Measurements from ENCODE around the gene TMEM243.

The TMEM243 gene

DNA sequence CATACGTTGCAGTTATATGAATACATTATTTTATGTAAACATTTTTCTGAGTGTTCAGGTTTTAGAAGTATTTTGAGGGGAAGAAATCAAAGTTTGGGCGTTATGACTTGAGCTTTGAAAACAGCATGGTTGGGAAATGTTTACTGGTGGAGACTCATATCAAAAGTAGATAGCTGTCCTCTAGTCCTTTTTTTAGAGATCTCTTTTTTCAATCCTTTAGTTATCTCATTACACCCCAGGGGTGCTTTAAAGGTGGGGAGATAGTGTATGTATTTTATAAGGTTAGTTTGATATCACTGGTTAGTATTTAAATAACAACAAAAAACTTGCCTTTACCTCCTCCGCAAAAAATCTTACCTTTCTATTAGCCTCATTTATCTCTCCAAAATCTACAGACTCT is 65.0 kb downstream of the TMEM243 start:
- DNase-seq: no peak

DNA sequence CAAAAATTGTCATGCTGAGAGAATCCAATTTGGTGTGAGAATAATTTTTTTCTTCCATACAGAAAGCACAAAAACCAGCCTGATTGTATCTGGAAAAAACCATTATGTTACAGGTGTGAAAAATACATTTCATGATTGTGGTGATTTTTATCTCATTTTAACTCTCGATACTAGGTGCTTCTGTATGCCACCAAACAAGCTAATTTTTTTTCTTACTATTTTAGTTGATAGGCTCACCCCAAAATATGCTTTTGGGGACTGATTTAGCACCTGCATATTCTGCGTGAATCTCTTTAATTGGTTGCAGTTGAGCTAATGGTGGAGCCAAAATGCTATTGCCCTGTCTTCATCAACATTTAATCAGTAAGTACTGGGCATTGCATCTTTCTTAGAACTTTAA is 65.4 kb downstream of the TMEM243 start:
- no peak for DNase-seq

DNA sequence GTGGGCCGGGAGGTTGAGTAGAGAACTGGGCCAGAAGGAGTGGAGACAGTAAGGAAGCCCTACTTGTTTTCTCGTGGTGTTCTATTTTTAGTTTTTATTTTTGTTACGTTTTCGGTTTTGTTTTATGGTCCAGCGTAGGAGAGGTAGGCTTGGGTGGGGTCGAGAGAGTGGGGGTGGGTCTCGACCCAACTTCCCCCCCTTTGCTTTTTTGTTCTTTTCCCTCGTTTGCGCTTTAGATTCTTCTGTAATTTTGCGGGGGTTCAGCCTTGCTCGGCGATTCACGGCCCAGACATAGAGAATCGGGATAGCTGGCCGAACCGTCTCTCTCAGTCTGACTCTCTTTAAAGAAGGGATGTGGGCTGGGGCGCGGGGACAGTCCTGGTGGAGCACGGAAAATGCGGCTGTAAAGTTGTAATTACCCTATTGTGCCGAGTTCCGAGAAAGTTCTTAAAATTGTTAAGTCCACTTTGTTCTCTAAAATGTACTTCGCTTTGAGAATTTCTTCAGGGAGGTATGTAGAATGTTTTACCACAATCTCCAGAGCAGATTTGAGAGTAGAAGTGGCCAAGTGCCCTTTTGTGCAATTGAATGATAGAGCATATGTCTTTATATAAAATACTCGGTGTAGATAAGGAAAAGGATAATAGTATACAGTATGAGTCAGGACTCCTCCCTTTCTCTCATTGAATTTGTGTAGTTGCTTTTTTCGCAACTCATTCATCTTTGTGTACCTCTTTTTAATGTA is 66.5 kb downstream of the TMEM243 start:
- peak; percentile 85 for DNase-seq

DNA sequence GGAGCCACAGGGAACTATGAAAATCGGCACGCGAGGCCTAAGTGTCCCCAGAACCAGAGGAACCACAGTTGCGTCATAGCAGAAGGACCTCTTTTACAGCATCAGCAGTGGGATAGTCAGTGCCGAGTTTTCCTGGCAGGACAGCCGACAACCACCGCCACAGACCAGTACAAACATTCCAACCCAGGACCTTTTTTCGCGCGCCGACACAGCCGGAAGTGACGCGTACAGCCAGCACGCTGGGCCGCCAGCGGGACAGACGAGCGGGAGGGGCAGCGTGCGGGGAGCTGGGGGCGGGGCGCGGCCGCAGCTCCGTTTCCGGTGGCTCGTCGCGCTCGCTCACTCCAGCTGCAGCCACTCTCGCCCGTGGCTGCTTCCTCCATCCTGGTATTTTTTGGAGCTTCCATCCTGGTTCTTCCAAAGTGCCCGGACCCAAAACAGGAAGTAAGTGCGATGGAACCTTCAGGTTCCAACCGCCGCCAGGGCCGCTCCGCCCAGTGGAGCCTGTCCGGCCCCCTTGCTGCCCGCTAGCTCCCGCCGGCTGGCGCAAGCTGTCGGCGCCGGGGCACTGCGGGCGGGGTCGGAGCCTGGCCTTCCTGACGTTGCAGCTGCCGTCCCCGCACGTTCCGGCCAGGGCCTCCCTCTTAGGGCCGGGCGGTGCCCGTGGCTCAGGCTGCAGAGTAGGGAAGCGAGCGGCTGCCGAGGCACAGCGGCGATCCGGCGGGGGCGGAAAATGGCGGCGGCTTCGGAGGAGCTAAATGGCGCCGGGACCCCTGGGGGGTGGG is 67.2 kb downstream of the TMEM243 start, which contains the start of gene DMTF1:
Gene DMTF1, plus strand, starts transcription at position 342 of the 785 bp plus-strand sequence. CDS start 12,489 bp downstream, outside the sequence.
- DNase-seq: peak; percentile 98

DNA sequence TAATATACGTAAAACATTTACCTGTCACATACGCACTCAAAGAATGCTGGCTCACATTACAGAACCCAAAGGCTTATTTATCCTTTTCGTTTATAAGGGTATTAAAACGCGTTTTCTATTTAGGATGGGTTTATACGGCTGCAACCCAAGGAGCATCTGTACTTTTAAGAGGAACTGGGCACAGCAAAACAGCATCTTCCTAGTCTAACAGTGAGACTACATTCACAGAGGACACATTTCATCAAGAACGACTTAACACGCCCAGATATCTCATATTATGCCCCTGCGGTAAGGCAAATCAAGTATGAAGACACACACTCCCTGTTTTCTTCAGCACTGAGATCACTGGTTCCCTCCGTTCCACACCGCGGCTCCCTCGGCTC is 67.8 kb downstream of the TMEM243 start:
- no peak for DNase-seq

DNA sequence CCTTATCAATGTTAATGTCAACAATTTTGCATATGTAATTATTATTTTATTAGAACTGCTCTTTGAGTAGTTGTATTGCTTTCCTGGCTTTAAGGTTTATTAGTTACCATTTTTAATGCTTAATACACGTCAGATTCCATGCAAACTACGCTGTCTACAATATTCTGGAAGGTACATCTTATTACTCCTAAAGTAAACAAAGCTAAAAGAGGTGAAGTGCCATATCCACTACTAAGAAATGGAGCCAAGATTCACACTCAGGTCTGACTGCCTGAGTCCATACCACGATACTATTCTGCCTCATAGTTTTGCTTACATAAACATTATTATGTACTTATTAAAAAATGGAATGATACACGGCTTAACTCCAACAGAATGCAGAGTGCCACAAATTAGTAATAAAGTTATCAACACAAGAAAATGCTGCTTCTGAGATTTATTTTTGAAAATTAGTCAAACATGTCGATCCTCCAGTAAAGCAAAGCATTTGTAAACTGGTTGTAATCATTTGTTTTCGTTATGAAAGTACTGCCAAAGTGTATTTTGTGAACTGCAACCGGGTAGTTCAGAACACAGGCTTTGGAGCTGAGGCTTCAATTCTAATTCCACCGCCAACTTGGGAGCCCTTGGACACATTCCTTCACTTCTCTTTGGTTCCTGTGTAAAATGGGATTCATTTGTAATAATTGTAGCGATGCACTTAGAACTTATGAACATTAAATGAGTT is 68.4 kb downstream of the TMEM243 start:
- no peak for DNase-seq

DNA sequence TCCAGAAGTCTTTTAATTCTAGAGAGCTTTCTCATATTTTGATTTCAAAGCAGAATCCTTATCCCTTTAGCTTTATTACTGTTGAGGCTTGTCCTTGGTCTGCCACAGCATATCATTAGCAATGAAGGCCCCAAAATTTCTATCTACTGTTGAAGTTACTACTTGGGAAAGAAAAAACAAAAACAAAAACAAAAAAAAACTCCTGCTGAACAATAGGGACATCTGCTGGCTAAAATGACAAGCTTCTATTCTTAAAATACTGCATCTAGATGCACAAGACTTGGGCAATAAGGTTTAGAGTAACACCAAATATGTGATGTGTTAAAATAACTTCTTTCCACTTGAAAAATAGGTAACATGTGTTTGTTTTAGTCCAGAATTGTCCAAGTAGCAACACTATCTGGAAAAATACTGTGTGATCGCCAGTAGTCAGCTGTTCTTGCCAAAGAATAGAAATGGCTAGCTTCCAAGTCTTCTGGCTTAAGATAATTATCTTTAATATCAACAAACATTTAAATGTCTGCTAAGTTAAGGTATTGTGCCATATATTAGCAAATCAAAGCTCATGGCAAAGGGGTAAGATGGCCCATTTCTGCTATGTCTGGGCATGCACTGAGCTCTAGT is 71.1 kb downstream of the TMEM243 start:
- peak; percentile 83 for DNase-seq

DNA sequence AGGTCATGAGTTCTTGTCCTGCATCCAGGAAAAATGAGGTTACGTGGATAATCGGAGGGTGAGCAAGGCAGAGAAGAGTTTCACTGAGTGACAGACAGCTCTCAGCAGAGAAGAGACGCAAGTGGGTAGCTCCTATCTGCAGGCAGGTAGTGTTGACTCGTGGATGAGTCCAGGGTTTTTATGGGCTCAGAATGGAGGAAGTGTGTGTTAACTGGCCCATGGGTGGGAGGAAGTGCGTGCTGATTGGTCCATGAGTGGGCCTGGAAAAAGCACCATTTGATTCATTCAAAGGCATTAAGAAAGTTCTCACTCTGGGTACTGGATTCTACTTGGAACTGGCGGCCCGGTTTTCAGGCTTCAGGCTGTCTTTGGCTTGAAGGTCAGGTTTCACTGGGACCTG is 72.0 kb downstream of the TMEM243 start:
- DNase-seq: no peak

DNA sequence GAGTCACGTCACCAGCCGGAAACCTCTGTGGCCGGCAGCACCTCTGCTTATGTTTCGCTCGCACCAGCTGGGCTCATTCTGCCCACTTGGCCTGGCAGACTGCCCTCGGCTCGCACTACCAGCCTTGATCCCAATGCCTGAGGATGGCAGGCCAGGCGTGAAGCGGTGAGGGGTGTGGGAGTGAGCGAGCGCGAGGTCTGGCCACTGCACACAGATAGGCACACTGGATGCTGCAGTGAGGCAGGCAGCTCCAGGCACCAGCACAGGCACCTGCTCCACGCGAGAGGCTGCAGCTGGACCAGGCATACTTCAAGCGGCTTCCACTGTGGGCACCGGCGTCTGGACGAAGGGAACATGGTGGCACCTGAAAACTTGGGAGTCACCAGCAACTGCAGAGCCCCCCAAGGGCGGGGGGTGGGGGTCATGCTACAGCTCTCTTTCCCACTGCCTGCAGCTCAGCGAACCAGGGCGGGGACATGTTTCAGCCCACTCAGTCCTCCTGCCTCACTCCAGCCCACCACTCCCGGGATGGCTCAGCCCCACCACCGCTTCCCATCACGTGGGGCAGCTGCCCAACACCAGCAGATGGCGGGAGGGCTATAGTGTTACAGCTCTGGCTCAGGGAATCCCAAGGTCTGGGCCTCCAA is 72.7 kb downstream of the TMEM243 start:
- no peak for DNase-seq

All from OCI-M1 (cell line).